Stomach (tissue), 9 donors: ENCODE measurements around the gene DNAJA1. TPM values are rescaled to one million over a fixed set of nuclear protein-coding genes. Genes with fewer than 3 reads are reported as not detected.
"Not testable (repeated sequence)": the region's sequence is repeated elsewhere in the genome, so short reads cannot be mapped to it uniquely, and the experiment has no call there.

ENCODE experiments used
- DNase-seq, 2 donors: peaks; one replicate each; pipeline versions ENCODE4 v3.0.0 to v3.0.0-alpha.2; 2013 to 2019
- H3K27ac ChIP-seq, 5 donors: fragments of 200-600 bp in 4 of 5; sonication (generic) in 4 of 5; one replicate each; pipeline ENCODE4 v1.5.1; 2013 to 2019; ENCODE audit warnings: mild to moderate bottlenecking in 1 of 5, moderate library complexity in 1 of 5
- H3K27me3 ChIP-seq, 3 donors: fragments of 200-600 bp; sonication (generic); one replicate each; pipeline ENCODE4 v1.5.1; 2017 to 2019; ENCODE audit warnings: mixed run types in 1 of 3
- H3K36me3 ChIP-seq, 4 donors: fragments of 200-600 bp; sonication (generic); 1 replicate in 3 of 4; 2 replicates in 1 of 4; pipeline ENCODE4 v1.5.1; 2016 to 2019
- H3K4me1 ChIP-seq, 4 donors: fragments of 200-600 bp; sonication (generic); one replicate each; pipeline ENCODE4 v1.5.1; 2016 to 2019
- H3K4me3 ChIP-seq, 4 donors: fragments of 200-600 bp; sonication (generic) in 3 of 4; one replicate each; pipeline ENCODE4 v1.5.1; 2016 to 2019; ENCODE audit warnings: mild to moderate bottlenecking in 1 of 4
- H3K9me3 ChIP-seq, 4 donors: fragments of 200-600 bp; sonication (generic); one replicate each; pipeline ENCODE4 v1.5.1; 2016 to 2019
- EP300 ChIP-seq: sonication (generic); formaldehyde crosslinking; IDR thresholded peaks from one replicate; pipeline ENCODE4 v1.6.1; 2017; ENCODE audit warnings: antibody characterized with exemption
- POLR2A ChIP-seq, 4 donors: fragments of 450-650 bp; IDR thresholded peaks; one replicate each; pipeline ENCODE4 v1.6.1; 2016; ENCODE audit warnings: antibody characterized with exemption in 4 of 4, control low read depth in 2 of 4, mild to moderate bottlenecking in 1 of 4, moderate library complexity in 1 of 4
- POLR2AphosphoS5 ChIP-seq, 3 donors: sonication (generic); formaldehyde crosslinking; IDR thresholded peaks; one replicate each; pipeline ENCODE4 v1.6.1; 2016; ENCODE audit warnings: antibody characterized with exemption in 3 of 3
- WGBS, 5 donors: extraction: QIAGEN DNeasy Blood & Tissue Kit in 3 of 5; methylation state at CpG; one replicate each; pipeline versions ENCODE4 v1.1.5 to v1.1.7; 2013 to 2018; 5-methylcytosine and 5-hydroxymethylcytosine counted together
- intact Hi-C: fragments of 100-400 bp; cut with DNase I; formaldehyde crosslinking; loops from one replicate; pipeline ENCODE4 v1.15.1; 2023; ENCODE audit warnings: low total_unique reads
- polyA plus RNA-seq, 3 donors: library from polyadenylated mRNA; stranded (reverse); fragments of 200-250 nt; gene quantifications; one replicate each; pipeline ENCODE4 v1.2.3, GENCODE V29; 2013
- total RNA-seq, 5 donors: library from RNA; depleted of rRNA; stranded (reverse); fragments of >200 nt; gene quantifications; one replicate each; pipeline versions ENCODE4 v1.1.0 to v1.2.3, GENCODE V29; 2014 to 2016
- TF ChIP-seq, protein P1 (sequence below), 7 experiments: fragments of 450-650 bp in 4 of 7; fragments of 200-600 bp in 3 of 7; sonication (generic) in 3 of 7; IDR thresholded peaks; one replicate each; pipeline ENCODE4 v1.5.1; 2016 to 2019; ENCODE audit warnings: antibody characterized with exemption in 7 of 7, control low read depth in 2 of 7, mild to moderate bottlenecking in 1 of 7
- donor health status: healthy with polysubstance abuse.
- donor health status: Bipolar disorder and iron deficiency.
- donor health status: healthy.

The DNAJA1 gene
- total and polyA plus RNA-seq, 8 donors: 16.8 to 87.4 (median 39.3) TPM

DNA sequence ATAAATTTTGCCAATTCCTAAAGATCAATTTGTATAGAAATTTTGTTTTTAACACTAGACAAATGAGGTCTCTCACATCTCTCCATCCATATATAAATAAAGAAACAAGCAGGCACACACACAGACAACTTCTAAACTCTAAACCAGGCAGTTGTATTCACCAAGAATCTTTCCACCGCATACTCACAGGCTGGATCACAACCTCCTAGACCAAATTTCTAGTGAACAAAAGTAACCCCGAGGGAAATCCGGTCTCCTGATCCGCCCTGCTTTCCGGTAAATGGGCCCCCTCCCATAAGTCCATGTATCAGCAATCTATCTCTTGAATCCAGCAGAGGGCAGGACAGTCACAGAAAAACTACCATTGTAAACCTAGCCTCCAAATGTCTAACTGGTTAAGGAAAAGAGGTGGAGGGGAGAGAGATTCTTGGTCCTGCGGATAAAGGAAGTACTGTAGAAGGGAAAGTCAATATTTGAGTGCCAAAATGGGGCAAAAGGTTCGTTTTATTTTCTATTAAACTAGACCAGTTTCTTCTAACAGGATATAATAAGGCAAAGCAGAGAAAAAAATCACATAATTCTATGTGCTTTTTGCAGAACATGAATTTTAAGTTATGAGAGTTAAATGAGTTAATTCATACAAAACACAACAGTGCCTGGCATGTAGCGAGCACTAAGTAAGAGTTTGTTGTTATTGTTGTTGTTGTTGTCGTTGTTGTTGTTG, 56.2 kb downstream of the DNAJA1 start:
- Histone ChIP-seq H3K27ac (peak overlapping the region in 3 of 5 donors; percentile 17 to 74 (median 57)), H3K4me3 (no peak overlapping the region), H3K36me3 (no peaks in the 10 kb centered on the region), H3K4me1 (peaks cover 11 to 36% (median 28%) of the 10 kb centered on the region in 4 donors), H3K27me3 (no peaks in the 10 kb centered on the region), H3K9me3 (no peaks in the 10 kb centered on the region)
- TF ChIP-seq EP300 (no peak), POLR2AphosphoS5 (IDR thresholded peaks at IDR 0.05) (peak in 2 of 3 donors; percentile 45 to 80), POLR2A (IDR thresholded peaks at IDR 0.05) (no peak)
- TF ChIP-seq, protein P1, sequence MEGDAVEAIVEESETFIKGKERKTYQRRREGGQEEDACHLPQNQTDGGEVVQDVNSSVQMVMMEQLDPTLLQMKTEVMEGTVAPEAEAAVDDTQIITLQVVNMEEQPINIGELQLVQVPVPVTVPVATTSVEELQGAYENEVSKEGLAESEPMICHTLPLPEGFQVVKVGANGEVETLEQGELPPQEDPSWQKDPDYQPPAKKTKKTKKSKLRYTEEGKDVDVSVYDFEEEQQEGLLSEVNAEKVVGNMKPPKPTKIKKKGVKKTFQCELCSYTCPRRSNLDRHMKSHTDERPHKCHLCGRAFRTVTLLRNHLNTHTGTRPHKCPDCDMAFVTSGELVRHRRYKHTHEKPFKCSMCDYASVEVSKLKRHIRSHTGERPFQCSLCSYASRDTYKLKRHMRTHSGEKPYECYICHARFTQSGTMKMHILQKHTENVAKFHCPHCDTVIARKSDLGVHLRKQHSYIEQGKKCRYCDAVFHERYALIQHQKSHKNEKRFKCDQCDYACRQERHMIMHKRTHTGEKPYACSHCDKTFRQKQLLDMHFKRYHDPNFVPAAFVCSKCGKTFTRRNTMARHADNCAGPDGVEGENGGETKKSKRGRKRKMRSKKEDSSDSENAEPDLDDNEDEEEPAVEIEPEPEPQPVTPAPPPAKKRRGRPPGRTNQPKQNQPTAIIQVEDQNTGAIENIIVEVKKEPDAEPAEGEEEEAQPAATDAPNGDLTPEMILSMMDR (IDR thresholded peaks at IDR 0.05): peak in 5 of 7 experiments; percentile 50 to 95 (median 71)
- 7 to 14% (median 9%) methylated on average over 9 of the region's 9 CpGs for WGBS, 5 donors
- intact Hi-C loops: loop anchor here (5.0 kb wide), 1 partner anchor 146 kb away; no protein-coding TSS in a partner anchor
- DNase-seq: peak; percentile 35 to 95

DNA sequence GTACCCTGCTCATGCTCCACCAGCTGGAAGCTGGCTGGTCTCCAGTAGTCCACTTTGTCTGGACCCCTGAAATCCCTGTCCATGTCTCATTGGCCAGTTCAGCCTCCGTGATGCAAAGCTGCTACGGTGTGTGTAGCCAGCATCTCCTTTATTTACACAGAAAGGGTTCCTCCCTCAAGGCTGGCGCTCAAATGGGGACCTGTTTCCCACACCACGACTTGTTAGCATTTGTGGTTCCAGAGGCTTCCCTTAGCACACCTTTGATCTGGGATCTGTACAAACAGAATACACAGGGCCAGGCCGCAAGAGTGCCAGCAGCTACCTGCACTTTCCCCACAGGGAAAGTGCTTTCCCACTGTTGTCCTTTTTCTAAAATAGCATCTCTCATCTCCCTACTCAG, 57.1 kb downstream of the DNAJA1 start:
- Histone ChIP-seq H3K27me3 (no peaks in the 10 kb centered on the region), H3K27ac (peak overlapping the region; percentile 46 to 74 (median 56)), H3K4me1 (peaks cover 11 to 33% (median 26%) of the 10 kb centered on the region in 4 donors), H3K9me3 (no peaks in the 10 kb centered on the region), H3K36me3 (no peaks in the 10 kb centered on the region), H3K4me3 (no peak overlapping the region)
- intact Hi-C loops: loop anchor here (5.0 kb wide), 1 partner anchor 145 kb away; no protein-coding TSS in a partner anchor
- TF ChIP-seq POLR2A (IDR thresholded peaks at IDR 0.05) (no peak), EP300 (no peak), POLR2AphosphoS5 (IDR thresholded peaks at IDR 0.05) (no peak)
- TF ChIP-seq, protein P1 (IDR thresholded peaks at IDR 0.05): no peak
- peak; percentile 33 to 56 for DNase-seq
- 20 to 50% (median 40%) methylated on average over 5 of the region's 5 CpGs for WGBS, 5 donors

DNA sequence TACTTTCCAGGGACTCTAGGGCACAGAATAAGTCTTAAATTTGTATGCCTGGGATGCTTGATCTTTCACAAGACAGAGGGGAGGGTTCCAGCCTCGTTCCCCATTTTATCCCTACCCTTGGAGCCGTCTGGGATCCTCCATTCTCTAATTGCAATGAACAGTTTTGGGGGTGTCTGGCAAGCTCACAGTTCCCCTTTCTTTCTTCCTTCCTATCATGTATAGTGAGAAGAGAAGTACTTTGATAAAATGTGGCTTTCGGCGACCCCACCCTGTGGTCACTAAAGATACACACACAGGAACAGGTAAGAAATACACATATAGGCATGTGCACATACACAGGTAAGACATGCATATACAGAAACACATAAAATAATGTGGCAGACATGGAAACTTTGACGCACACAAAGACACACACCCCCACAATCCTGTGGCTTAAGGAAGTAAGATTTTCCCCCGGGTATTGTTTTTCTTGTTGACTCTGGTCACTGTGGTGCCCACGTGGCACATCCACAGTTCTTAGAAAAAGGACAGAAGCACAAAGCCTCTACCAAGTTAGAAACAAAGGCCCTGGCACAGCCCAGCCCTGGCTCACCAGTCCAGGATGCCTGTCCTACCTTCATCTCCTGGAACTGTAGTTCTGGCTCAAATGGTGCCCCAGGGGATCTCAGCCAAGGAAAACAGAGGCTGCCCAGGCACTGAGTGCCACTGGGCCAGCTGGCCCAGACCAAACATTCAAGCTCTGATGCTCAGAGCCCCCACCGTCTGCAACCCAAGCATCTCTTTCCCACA, 57.7 kb downstream of the DNAJA1 start:
- Histone ChIP-seq H3K4me3 (no peak overlapping the region), H3K27me3 (no peaks in the 10 kb centered on the region), H3K9me3 (no peaks in the 10 kb centered on the region), H3K27ac (peak overlapping the region; percentile 46 to 74 (median 59)), H3K4me1 (peaks cover 11 to 29% (median 25%) of the 10 kb centered on the region in 4 donors), H3K36me3 (no peaks in the 10 kb centered on the region)
- DNase-seq: peak; percentile 40 to 73
- 23 to 40% (median 24%) methylated on average over 8 of the region's 8 CpGs for WGBS, 5 donors
- intact Hi-C loops: loop anchor here (5.0 kb wide), 1 partner anchor 145 kb away; no protein-coding TSS in a partner anchor
- TF ChIP-seq POLR2AphosphoS5 (IDR thresholded peaks at IDR 0.05) (no peak), POLR2A (IDR thresholded peaks at IDR 0.05) (no peak), EP300 (no peak)
- TF ChIP-seq, protein P1 (IDR thresholded peaks at IDR 0.05): no peak

DNA sequence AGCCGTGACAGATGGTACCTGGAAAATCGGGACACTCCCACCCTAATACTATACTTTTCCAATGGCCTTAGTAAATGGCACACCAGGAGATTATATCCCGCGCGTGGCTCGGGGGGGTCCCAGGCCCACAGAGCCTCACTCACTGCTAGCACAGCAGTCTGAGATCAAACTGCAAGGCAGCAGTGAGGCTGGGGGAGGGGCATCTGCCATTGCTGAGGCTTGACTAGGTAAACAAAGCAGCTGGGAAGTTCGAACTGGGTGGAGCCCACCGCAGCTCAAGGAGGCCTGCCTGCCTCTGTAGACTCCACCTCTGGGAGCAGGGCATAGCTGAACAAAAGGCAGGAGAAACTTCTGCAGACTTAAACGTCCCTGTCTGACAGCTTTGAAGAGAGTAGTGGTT, 60.6 kb downstream of the DNAJA1 start:
- H3K4me3 ChIP-seq, H3K9me3 ChIP-seq, H3K27me3 ChIP-seq, H3K36me3 ChIP-seq, intact Hi-C loops, H3K27ac ChIP-seq, DNase-seq: not testable (repeated sequence)
- peaks cover 11 to 27% (median 23%) of the 10 kb centered on the region in 4 donors for H3K4me1 ChIP-seq
- 79 to 85% (median 80%) methylated on average over 8 to 9 of the region's 9 CpGs for WGBS, 5 donors

Other genes starting within 250 kb of the DNAJA1 start
- gene TMEM215, start 241.7 kb upstream of the DNAJA1 start, total RNA-seq: not detected
- not detected for gene TMEM215, start 241.7 kb upstream of the DNAJA1 start, polyA plus RNA-seq
- gene APTX, start 23.6 kb upstream of the DNAJA1 start, total RNA-seq: 10 to 100 TPM; 10.4 to 48.8 (median 30.8) TPM
- gene APTX, start 23.6 kb upstream of the DNAJA1 start, polyA plus RNA-seq: 10 to 100 TPM; 24.4 to 28.0 (median 24.7) TPM
- gene SMU1, start 51.4 kb downstream of the DNAJA1 start, total RNA-seq: 10 to 100 TPM in 2 of 5 donors, 1 to 10 TPM in 3; 1.7 to 36.2 (median 10.0) TPM
- 1 to 10 TPM; 7.4 to 8.1 (median 8.0) TPM for gene SMU1, start 51.4 kb downstream of the DNAJA1 start, polyA plus RNA-seq
- 100 to 1,000 TPM in 1 of 5 donors, 10 to 100 TPM in 3, 1 to 10 TPM in 1; 6.4 to 125 (median 25.0) TPM for gene B4GALT1, start 142.1 kb downstream of the DNAJA1 start, total RNA-seq
- gene B4GALT1, start 142.1 kb downstream of the DNAJA1 start, polyA plus RNA-seq: 10 to 100 TPM; 23.4 to 31.4 (median 24.8) TPM
- 10 to 100 TPM in 1 of 5 donors, not detected in 4; 29.5 TPM for gene SPINK4, start 214.9 kb downstream of the DNAJA1 start, total RNA-seq
- 10 to 100 TPM in 1 of 3 donors, 1 to 10 TPM in 1, not detected in 1; 2.1 to 19.1 TPM for gene SPINK4, start 214.9 kb downstream of the DNAJA1 start, polyA plus RNA-seq
- 100 to 1,000 TPM in 3 of 5 donors, 10 to 100 TPM in 1, 1 to 10 TPM in 1; 2.3 to 461 (median 138) TPM for gene BAG1, start 239.4 kb downstream of the DNAJA1 start, total RNA-seq
- gene BAG1, start 239.4 kb downstream of the DNAJA1 start, polyA plus RNA-seq: 100 to 1,000 TPM; 112 to 229 (median 125) TPM
- gene CHMP5, start 239.8 kb downstream of the DNAJA1 start, total RNA-seq: 100 to 1,000 TPM in 1 of 5 donors, 10 to 100 TPM in 3, 1 to 10 TPM in 1; 9.8 to 129 (median 23.5) TPM
- gene CHMP5, start 239.8 kb downstream of the DNAJA1 start, polyA plus RNA-seq: 100 to 1,000 TPM in 1 of 3 donors, 10 to 100 TPM in 2; 50.7 to 164 (median 77.9) TPM